Placental epithelial cell (primary cell): ENCODE results near the gene NPY4R. TPM values are rescaled to one million over a fixed set of nuclear protein-coding genes. Genes with fewer than 3 reads are reported as not detected.

ENCODE experiments used
- total RNA-seq: library from RNA; depleted of rRNA; stranded (reverse); fragments of >200 nt; gene quantifications from 2 replicates; pipeline ENCODE4 v1.2.3, GENCODE V29; 2012

Gene NPY4R
- total RNA-seq = 0.11 TPM in 1 of 2 replicates, not detected in the other

DNA sequence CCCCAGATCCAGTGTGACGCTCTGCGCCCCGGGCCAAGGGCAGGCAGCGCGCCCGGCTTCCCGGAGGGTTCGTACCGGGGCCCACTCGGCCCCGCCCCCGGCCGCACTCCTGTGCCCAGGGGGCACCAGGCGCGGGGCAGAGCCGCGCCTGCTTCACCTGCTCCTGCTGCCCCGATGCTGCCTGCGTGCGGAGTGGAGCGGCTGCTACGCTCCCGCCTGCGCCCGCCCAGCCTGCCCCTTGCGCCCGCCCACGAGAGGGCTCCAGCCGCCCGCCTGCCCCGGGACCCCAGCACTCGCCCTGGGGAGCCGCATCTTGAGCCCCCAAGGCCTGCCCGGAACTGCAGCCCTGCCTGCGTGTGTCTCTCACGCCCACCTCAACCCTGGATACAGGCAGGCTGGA lies at the start of gene NPY4R:
TSS of gene NPY4R (minus strand) at position 194 of the 400 bp plus-strand sequence. CDS start 3,323 bp downstream, outside the sequence.

Other genes starting within 250 kb of the NPY4R start
- gene ANTXRL, start 179.0 kb downstream of the NPY4R start, total RNA-seq = not detected in 2 replicates
- gene ANXA8L1, start 90.2 kb downstream of the NPY4R start, total RNA-seq = 465 and 960 TPM in 2 replicates
- 4.7 TPM in 1 of 2 replicates, not detected in the other for gene GPRIN2, start 90.7 kb upstream of the NPY4R start, total RNA-seq
- 0.22 and 0.39 TPM in 2 replicates for gene SYT15, start 113.2 kb upstream of the NPY4R start, total RNA-seq